ENCODE measurements around the gene MLX.

- TF ChIP-seq CTCF (conservative IDR thresholded peaks at IDR 0.05; ENCODE audit: low read depth, low read length): no peak
- no peak for TF ChIP-seq EZH2phosphoT487 (IDR thresholded peaks at IDR 0.05; ENCODE audit: borderline replicate concordance, low read length)
- no peak for TF ChIP-seq EZH2 (IDR thresholded peaks at IDR 0.05; ENCODE audit: low read length, unreplicated experiment)
Measured at GRCh38 chr17:42590886-42591285, 24.0 kb downstream of the MLX start.

All from PC-3 (cell line).